Psoas muscle (tissue), 8 donors: ENCODE results near the gene DNM3. TPM values are rescaled to one million over a fixed set of nuclear protein-coding genes. Genes with fewer than 3 reads are reported as not detected.

Experiments
- ATAC-seq, 4 donors: fragments of 200-7000 bp; cut with Tn5 transposase; one replicate each; pipeline ENCODE4 v1.9.1; 2020; ENCODE audit warnings: moderate library complexity in 3 of 4, mild to moderate bottlenecking in 2 of 4
- DNase-seq, 2 donors: peaks; one replicate each; pipeline ENCODE4 v3.0.0-alpha.2; 2020
- H3K27ac ChIP-seq: fragments of 200-600 bp; one replicate; pipeline ENCODE4 v1.8.0; 2022
- H3K27me3 ChIP-seq, 3 donors: fragments of 200-600 bp in 1 of 3; one replicate each; pipeline versions ENCODE4 v1.6.1 to v1.8.0; 2013 to 2022; ENCODE audit warnings: low read length in 2 of 3, mild to moderate bottlenecking in 2 of 3, moderate library complexity in 1 of 3; ENCODE audit not compliant: insufficient read depth in 3 of 3
- H3K36me3 ChIP-seq, 2 donors: fragments of 200-600 bp in 1 of 2; one replicate each; pipeline versions ENCODE4 v1.6.1 to v1.8.0; 2013 to 2022; ENCODE audit warnings: low read depth in 1 of 2, mild to moderate bottlenecking in 1 of 2, moderate library complexity in 1 of 2; ENCODE audit not compliant: insufficient read depth in 1 of 2
- H3K4me1 ChIP-seq: fragments of 200-600 bp; one replicate; pipeline ENCODE4 v1.8.0; 2022
- H3K4me3 ChIP-seq: fragments of 200-600 bp; one replicate; pipeline ENCODE4 v1.8.0; 2022; ENCODE audit warnings: mild to moderate bottlenecking
- H3K9me3 ChIP-seq: fragments of 200-600 bp; one replicate; pipeline ENCODE4 v1.8.0; 2022
- WGBS, 3 donors: extraction: QIAGEN DNeasy Blood & Tissue Kit; methylation state at CpG; one replicate each; pipeline versions ENCODE4 v1.1.6 to v1.1.7; 2013; 5-methylcytosine and 5-hydroxymethylcytosine counted together
- intact Hi-C, 2 donors: fragments of 100-400 bp; cut with DNase I; formaldehyde crosslinking; loops; one replicate each; pipeline versions ENCODE4 v1.11.0 to v1.14.2; 2022
- polyA plus RNA-seq, 3 donors: library from polyadenylated mRNA; stranded (reverse); fragments of 200-250 nt; gene quantifications; one replicate each; pipeline ENCODE4 v1.2.3, GENCODE V29; 2013
- total RNA-seq, 4 donors: library from RNA; stranded (reverse); fragmentation: NEBNext Ultra II Directional in 2 of 4; extraction: Animal tissue kit (Norgen Biotek cat#: 25700) in 2 of 4; gene quantifications; one replicate each; pipeline versions ENCODE4 v1.2.1 to v1.2.4, GENCODE V29; 2021 to 2023
- TF ChIP-seq, protein P1 (sequence below): fragments of 200-600 bp; IDR thresholded peaks from one replicate; pipeline ENCODE4 v1.8.0; 2022; ENCODE audit warnings: antibody characterized with exemption
- donor health status: healthy with polysubstance abuse.
- donor health status: DM: no; HTN: no; CAD: no; lungs with moderate emphysema.
- donor health status: Bipolar disorder and iron deficiency.
- donor health status: healthy.
- donor health status: DM: yes; HTN: yes; CAD: no.
- donor health status: DM: no; HTN: no; CAD: no.
- donor health status: DM: no; HTN: no; CAD: no.
- donor health status: DM: yes; HTN: yes; CAD: no.

DNM3 gene
- total and polyA plus RNA-seq, 7 donors: 0.31 to 1.0 (median 0.77) TPM

- no peaks in the 10 kb centered on the region for H3K4me1 ChIP-seq
- no peaks in the 10 kb centered on the region for H3K36me3 ChIP-seq
- no peak overlapping the region for H3K27ac ChIP-seq
- no peak for DNase-seq
- ATAC-seq: no peak
- 93 to 94% (median 93%) methylated on average over 4 of the region's 4 CpGs for WGBS, 3 donors
- intact Hi-C loops: no loop called here
- H3K27me3 ChIP-seq: no peaks in the 10 kb centered on the region
- no peaks in the 10 kb centered on the region for H3K9me3 ChIP-seq
- no peak overlapping the region for H3K4me3 ChIP-seq
- TF ChIP-seq, protein P1, sequence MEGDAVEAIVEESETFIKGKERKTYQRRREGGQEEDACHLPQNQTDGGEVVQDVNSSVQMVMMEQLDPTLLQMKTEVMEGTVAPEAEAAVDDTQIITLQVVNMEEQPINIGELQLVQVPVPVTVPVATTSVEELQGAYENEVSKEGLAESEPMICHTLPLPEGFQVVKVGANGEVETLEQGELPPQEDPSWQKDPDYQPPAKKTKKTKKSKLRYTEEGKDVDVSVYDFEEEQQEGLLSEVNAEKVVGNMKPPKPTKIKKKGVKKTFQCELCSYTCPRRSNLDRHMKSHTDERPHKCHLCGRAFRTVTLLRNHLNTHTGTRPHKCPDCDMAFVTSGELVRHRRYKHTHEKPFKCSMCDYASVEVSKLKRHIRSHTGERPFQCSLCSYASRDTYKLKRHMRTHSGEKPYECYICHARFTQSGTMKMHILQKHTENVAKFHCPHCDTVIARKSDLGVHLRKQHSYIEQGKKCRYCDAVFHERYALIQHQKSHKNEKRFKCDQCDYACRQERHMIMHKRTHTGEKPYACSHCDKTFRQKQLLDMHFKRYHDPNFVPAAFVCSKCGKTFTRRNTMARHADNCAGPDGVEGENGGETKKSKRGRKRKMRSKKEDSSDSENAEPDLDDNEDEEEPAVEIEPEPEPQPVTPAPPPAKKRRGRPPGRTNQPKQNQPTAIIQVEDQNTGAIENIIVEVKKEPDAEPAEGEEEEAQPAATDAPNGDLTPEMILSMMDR: no peak
Observed at GRCh38 chr1:171879556-171879955, 38.3 kb downstream of the DNM3 start.

DNA sequence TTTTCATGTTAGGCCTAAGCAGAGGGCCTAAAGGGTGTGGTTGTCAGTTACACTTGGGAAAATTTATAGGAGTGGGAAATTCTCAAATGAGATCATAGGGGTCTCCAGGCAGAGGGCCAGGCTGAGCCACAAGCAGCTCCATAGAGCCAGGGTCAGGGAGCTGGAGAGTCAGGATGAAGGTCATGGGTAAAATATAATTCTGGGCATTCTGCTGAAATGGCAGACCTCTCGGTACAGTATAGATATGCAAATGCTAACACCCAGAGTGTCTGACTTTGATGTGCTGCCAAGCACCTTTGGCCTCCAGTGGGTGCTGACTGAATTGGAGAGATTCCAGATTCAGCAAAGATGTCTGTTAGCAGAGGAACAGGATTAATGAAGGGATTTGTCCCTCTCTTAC, 40.1 kb downstream of the DNM3 start:
- TF ChIP-seq, protein P1: no peak
- H3K9me3 ChIP-seq: no peaks in the 10 kb centered on the region
- DNase-seq (no peak), ATAC-seq (no peak)
- intact Hi-C loops: no loop called here
- no peak overlapping the region for H3K4me3 ChIP-seq
- WGBS, 3 donors: 68 to 87% (median 70%) methylated on average over 1 of the region's 1 CpG
- H3K4me1 ChIP-seq: no peaks in the 10 kb centered on the region
- H3K27ac ChIP-seq: no peak overlapping the region
- no peaks in the 10 kb centered on the region for H3K36me3 ChIP-seq
- H3K27me3 ChIP-seq: no peaks in the 10 kb centered on the region

DNA sequence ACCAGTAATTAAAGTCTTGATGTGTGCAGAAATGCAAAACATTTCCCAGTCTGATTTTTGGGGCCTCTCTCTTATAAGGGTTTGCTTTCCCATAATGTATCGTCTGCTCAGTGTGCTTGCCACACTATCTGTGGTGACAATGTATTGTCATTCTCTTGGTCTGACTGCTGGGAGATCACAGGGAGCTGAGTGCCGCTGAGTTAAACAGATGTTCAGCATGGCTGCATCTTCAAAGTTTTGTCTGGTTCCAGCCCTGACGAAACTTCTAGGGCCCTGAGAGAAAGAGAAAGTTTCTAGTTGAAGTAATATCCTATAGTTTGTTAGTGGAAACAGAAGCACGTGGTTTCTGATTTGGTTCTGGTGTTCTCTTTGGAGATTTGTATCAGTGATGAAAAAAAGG, 42.6 kb downstream of the DNM3 start:
- 65 to 71% (median 68%) methylated on average over 4 of the region's 4 CpGs for WGBS, 3 donors
- Histone ChIP-seq H3K27ac (no peak overlapping the region), H3K27me3 (no peaks in the 10 kb centered on the region), H3K36me3 (no peaks in the 10 kb centered on the region), H3K9me3 (no peaks in the 10 kb centered on the region), H3K4me3 (no peak overlapping the region), H3K4me1 (no peaks in the 10 kb centered on the region)
- no peak for DNase-seq
- no peak for ATAC-seq
- TF ChIP-seq, protein P1: no peak
- intact Hi-C loops: loop anchor here in 1 of 2 donors (2.0 kb wide), 1 partner anchor 51 kb away; no protein-coding TSS in a partner anchor

DNA sequence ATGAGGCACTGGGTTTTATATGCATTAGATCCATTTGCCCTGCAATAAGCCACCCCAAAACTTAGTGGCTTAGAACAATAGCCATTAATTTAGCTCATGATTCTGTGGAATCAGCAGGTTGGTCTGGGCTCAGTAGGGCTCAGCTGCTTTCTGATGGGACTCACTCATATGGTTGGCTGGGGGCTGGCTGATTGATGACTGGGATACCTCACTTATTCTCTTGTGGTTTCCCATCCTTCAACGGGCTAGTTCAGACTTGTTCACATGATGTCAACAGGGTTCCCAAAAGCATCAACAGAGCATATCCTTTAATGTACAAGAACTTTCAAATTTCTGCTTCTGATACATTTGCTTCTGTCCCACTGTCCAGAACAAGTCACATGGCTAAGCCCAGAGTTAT, 43.2 kb downstream of the DNM3 start:
- 76 to 93% (median 82%) methylated on average over 1 of the region's 1 CpG for WGBS, 3 donors
- DNase-seq (no peak), ATAC-seq (no peak)
- Histone ChIP-seq H3K4me1 (no peaks in the 10 kb centered on the region), H3K27me3 (no peaks in the 10 kb centered on the region), H3K27ac (no peak overlapping the region), H3K4me3 (no peak overlapping the region), H3K9me3 (no peaks in the 10 kb centered on the region), H3K36me3 (no peaks in the 10 kb centered on the region)
- intact Hi-C loops: loop anchor here in 1 of 2 donors (2.0 kb wide), 1 partner anchor 50 kb away; no protein-coding TSS in a partner anchor
- TF ChIP-seq, protein P1: no peak

- Histone ChIP-seq H3K27ac (no peak overlapping the region), H3K9me3 (no peaks in the 10 kb centered on the region), H3K27me3 (no peaks in the 10 kb centered on the region), H3K4me1 (no peaks in the 10 kb centered on the region), H3K4me3 (no peak overlapping the region), H3K36me3 (no peaks in the 10 kb centered on the region)
- no peak for DNase-seq
- ATAC-seq: no peak
- intact Hi-C loops: no loop called here
- 80 to 91% (median 86%) methylated on average over 1 of the region's 1 CpG for WGBS, 3 donors
- TF ChIP-seq, protein P1: no peak
Observed at GRCh38 chr1:171890131-171890530, 48.8 kb downstream of the DNM3 start.
